Vagina (tissue), 2 donors: ENCODE results near the gene PCDHGA1. TPM values are rescaled to one million over a fixed set of nuclear protein-coding genes. Genes with fewer than 3 reads are reported as not detected.
A peak's percentile ranks its signal among the peaks of the same experiment; 100 is the strongest.

ENCODE experiments used
- DNase-seq, 2 donors: peaks; one replicate each; pipeline ENCODE4 v3.0.0-alpha.2; 2017; ENCODE audit errors: extremely low spot score in 2 of 2
- H3K27ac ChIP-seq: fragments of 200-600 bp; sonication (generic); one replicate; pipeline ENCODE4 v1.5.1; 2019
- H3K27me3 ChIP-seq: fragments of 200-600 bp; sonication (generic); one replicate; pipeline ENCODE4 v1.5.1; 2019
- H3K36me3 ChIP-seq, 2 donors: fragments of 200-600 bp; sonication (generic); one replicate each; pipeline ENCODE4 v1.5.1; 2017 to 2019
- H3K4me1 ChIP-seq: fragments of 200-600 bp; sonication (generic); one replicate; pipeline ENCODE4 v1.5.1; 2019
- H3K4me3 ChIP-seq, 2 donors: fragments of 200-600 bp; sonication (generic); 1 replicate in 1 of 2; 2 replicates in 1 of 2; pipeline ENCODE4 v1.5.1; 2016 to 2019
- H3K9me3 ChIP-seq: fragments of 200-600 bp; sonication (generic); one replicate; pipeline ENCODE4 v1.5.1; 2019
- POLR2A ChIP-seq, 2 donors: fragments of 450-650 bp; IDR thresholded peaks; one replicate each; pipeline ENCODE4 v1.6.1; 2017; ENCODE audit warnings: antibody characterized with exemption in 2 of 2, mild to moderate bottlenecking in 2 of 2, moderate library complexity in 2 of 2
- POLR2AphosphoS5 ChIP-seq, 2 donors: sonication (generic); formaldehyde crosslinking; IDR thresholded peaks; one replicate each; pipeline ENCODE4 v1.9.0; 2017; ENCODE audit warnings: antibody characterized with exemption in 2 of 2, mild to moderate bottlenecking in 2 of 2, low read depth in 1 of 2; ENCODE audit not compliant: insufficient read depth in 1 of 2
- intact Hi-C: fragments of 100-400 bp; cut with DNase I; formaldehyde crosslinking; loops from one replicate; pipeline ENCODE4 v1.15.1; 2023
- total RNA-seq: library from RNA; depleted of rRNA; stranded (reverse); fragments of >200 nt; gene quantifications from one replicate; pipeline ENCODE4 v1.2.3, GENCODE V29; 2016
- TF ChIP-seq, protein P1 (sequence below), 3 experiments: fragments of 450-650 bp in 2 of 3; fragments of 200-600 bp in 1 of 3; sonication (generic) in 1 of 3; IDR thresholded peaks; one replicate each; pipeline ENCODE4 v1.5.1; 2017 to 2019; ENCODE audit warnings: antibody characterized with exemption in 3 of 3, mild to moderate bottlenecking in 2 of 3, moderate library complexity in 2 of 3

PCDHGA1 gene
- total RNA-seq, 1 donor from 2014 or later: not detected

- Histone ChIP-seq H3K4me3 (peak overlapping the region; percentile 61 to 62), H3K36me3 (peaks cover 3 to 12% of the 10 kb centered on the region in 2 donors), H3K9me3 (no peaks in the 10 kb centered on the region), H3K4me1 (peaks cover 81% of the 10 kb centered on the region), H3K27me3 (no peaks in the 10 kb centered on the region), H3K27ac (peak overlapping the region; percentile 94)
- intact Hi-C loops: no loop called here
- DNase-seq: no peak
- TF ChIP-seq POLR2AphosphoS5 (IDR thresholded peaks at IDR 0.05; ENCODE audit: insufficient read depth in 1 of 2, low read depth in 1 of 2) (peak in 1 of 2 donors; percentile 47), POLR2A (IDR thresholded peaks at IDR 0.05) (no peak)
- TF ChIP-seq, protein P1, sequence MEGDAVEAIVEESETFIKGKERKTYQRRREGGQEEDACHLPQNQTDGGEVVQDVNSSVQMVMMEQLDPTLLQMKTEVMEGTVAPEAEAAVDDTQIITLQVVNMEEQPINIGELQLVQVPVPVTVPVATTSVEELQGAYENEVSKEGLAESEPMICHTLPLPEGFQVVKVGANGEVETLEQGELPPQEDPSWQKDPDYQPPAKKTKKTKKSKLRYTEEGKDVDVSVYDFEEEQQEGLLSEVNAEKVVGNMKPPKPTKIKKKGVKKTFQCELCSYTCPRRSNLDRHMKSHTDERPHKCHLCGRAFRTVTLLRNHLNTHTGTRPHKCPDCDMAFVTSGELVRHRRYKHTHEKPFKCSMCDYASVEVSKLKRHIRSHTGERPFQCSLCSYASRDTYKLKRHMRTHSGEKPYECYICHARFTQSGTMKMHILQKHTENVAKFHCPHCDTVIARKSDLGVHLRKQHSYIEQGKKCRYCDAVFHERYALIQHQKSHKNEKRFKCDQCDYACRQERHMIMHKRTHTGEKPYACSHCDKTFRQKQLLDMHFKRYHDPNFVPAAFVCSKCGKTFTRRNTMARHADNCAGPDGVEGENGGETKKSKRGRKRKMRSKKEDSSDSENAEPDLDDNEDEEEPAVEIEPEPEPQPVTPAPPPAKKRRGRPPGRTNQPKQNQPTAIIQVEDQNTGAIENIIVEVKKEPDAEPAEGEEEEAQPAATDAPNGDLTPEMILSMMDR (IDR thresholded peaks at IDR 0.05): peak; percentile 63 to 89 (median 75)
Measured at GRCh38 chr5:141512390-141512910, 182.1 kb downstream of the PCDHGA1 start.

GRCh38 chr5:141512911-141513626 lies 182.8 kb downstream of the PCDHGA1 start:
- TF ChIP-seq POLR2A (IDR thresholded peaks at IDR 0.05): no peak
- TF ChIP-seq POLR2AphosphoS5 (IDR thresholded peaks at IDR 0.05; ENCODE audit: insufficient read depth in 1 of 2, low read depth in 1 of 2): no peak
- TF ChIP-seq, protein P1 (IDR thresholded peaks at IDR 0.05): no peak
- DNase-seq: no peak
- Histone ChIP-seq H3K4me3 (peak overlapping the region; percentile 61 to 62), H3K9me3 (no peaks in the 10 kb centered on the region), H3K27ac (peak overlapping the region; percentile 94), H3K4me1 (peaks cover 78% of the 10 kb centered on the region), H3K36me3 (peaks cover 3 to 12% of the 10 kb centered on the region in 2 donors), H3K27me3 (no peaks in the 10 kb centered on the region)
- intact Hi-C loops: no loop called here

DNA sequence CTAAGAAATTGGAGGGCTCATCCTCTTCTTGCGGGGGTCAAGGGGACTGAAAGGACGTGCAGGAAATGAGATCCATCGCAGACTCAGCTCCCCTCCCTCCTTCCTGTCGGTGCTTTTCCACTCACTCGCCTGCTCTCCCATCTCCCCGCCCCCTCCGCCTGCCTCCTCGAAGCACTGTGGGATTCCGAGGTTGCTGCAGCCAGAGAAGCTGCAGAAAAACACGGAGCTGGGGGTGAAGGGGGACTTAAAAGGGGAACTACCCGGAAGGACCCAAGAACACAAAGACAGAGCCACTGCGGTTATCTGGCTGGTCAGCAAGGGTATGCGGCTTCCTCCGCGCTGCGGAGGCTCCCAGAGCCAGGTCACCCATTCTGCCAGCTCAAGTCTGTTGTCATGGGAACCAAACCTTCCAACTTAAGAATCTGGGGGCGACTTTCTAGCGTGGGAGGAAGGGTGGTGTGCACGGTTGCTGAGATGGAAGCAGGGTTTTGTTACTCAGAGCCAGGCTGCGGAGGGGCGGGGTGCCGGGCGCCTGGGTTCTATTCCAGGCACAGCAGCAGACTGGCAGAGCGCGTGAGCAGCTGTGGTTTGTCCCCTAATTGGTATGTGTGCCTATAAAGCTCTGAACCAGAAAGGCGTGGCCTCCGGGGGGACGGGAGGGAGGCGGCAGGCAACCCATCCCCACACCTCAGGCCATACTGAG lies 183.5 kb downstream of the PCDHGA1 start:
- DNase-seq: peak in 1 of 2 donors; percentile 94

GRCh38 chr5:141514330-141515133 lies 184.2 kb downstream of the PCDHGA1 start:
- peaks cover 75% of the 10 kb centered on the region for H3K4me1 ChIP-seq
- H3K9me3 ChIP-seq: no peaks in the 10 kb centered on the region
- TF ChIP-seq POLR2AphosphoS5 (IDR thresholded peaks at IDR 0.05; ENCODE audit: insufficient read depth in 1 of 2, low read depth in 1 of 2) (no peak), POLR2A (IDR thresholded peaks at IDR 0.05) (no peak)
- TF ChIP-seq, protein P1 (IDR thresholded peaks at IDR 0.05): no peak
- H3K27ac ChIP-seq: peak overlapping the region; percentile 94
- peaks cover 3 to 12% of the 10 kb centered on the region in 2 donors for H3K36me3 ChIP-seq
- peak overlapping the region; percentile 61 to 62 for H3K4me3 ChIP-seq
- H3K27me3 ChIP-seq: no peaks in the 10 kb centered on the region
- intact Hi-C loops: no loop called here
- no peak for DNase-seq

More for the DNA sequence above, 183.5 kb downstream of the PCDHGA1 start:
- TF ChIP-seq, protein P1 (IDR thresholded peaks at IDR 0.05): no peak
- peak in 1 of 2 donors; percentile 80 for TF ChIP-seq POLR2AphosphoS5 (IDR thresholded peaks at IDR 0.05; ENCODE audit: insufficient read depth in 1 of 2, low read depth in 1 of 2)
- no peak for TF ChIP-seq POLR2A (IDR thresholded peaks at IDR 0.05)
- Histone ChIP-seq H3K36me3 (peaks cover 3 to 12% of the 10 kb centered on the region in 2 donors), H3K27ac (peak overlapping the region; percentile 94), H3K4me3 (peak overlapping the region; percentile 61 to 62), H3K27me3 (no peaks in the 10 kb centered on the region), H3K9me3 (no peaks in the 10 kb centered on the region), H3K4me1 (peaks cover 78% of the 10 kb centered on the region)
- intact Hi-C loops: no loop called here
